Neural progenitor cell (in vitro differentiated cells): ENCODE data around the gene CDNF.

Experiments used
- CTCF ChIP-seq: fragments of 200-600 bp; sonication (generic); IDR thresholded peaks from 2 replicates; pipeline ENCODE4 v1.5.1; 2017; ENCODE audit warnings: antibody characterized with exemption, mild to moderate bottlenecking
- EZH2 ChIP-seq: fragments of 200-600 bp; sonication (generic); IDR thresholded peaks from 2 replicates; pipeline ENCODE4 v1.6.1; 2017; ENCODE audit warnings: antibody characterized with exemption, mild to moderate bottlenecking, moderate library complexity

GRCh38 chr10:14772399-14772798 is 65.4 kb downstream of the CDNF start:
- no peak for TF ChIP-seq CTCF
- TF ChIP-seq EZH2, result no peak
